Gastroesophageal sphincter (tissue), 4 donors: ENCODE data around the gene ISYNA1. TPM values are rescaled to one million over a fixed set of nuclear protein-coding genes. Genes with fewer than 3 reads are reported as not detected.

ENCODE experiments used
- ATAC-seq: fragments of 150-250 bp; one replicate; pipeline ENCODE4 v1.9.1; 2016; ENCODE audit warnings: mild to moderate bottlenecking, moderate library complexity
- H3K27ac ChIP-seq, 4 donors: fragments of 200-600 bp; sonication (generic) in 3 of 4; 1 replicate in 3 of 4; 2 replicates in 1 of 4; pipeline ENCODE4 v1.5.1; 2016 to 2019
- H3K27me3 ChIP-seq: fragments of 200-600 bp; sonication (generic); one replicate; pipeline ENCODE4 v1.5.1; 2019
- H3K36me3 ChIP-seq, 2 donors: fragments of 200-600 bp; sonication (generic); one replicate each; pipeline ENCODE4 v1.5.1; 2019; ENCODE audit warnings: control low read depth in 1 of 2
- H3K4me1 ChIP-seq, 3 donors: fragments of 200-600 bp; sonication (generic); 1 replicate in 2 of 3; 2 replicates in 1 of 3; pipeline ENCODE4 v1.5.1; 2016 to 2019; ENCODE audit warnings: control low read depth in 2 of 3
- H3K4me3 ChIP-seq, 2 donors: fragments of 200-600 bp; sonication (generic); one replicate each; pipeline ENCODE4 v1.5.1; 2019; ENCODE audit warnings: mild to moderate bottlenecking in 1 of 2, moderate library complexity in 1 of 2
- H3K9me3 ChIP-seq, 3 donors: fragments of 200-600 bp; sonication (generic); one replicate each; pipeline ENCODE4 v1.5.1; 2017 to 2019; ENCODE audit warnings: control low read depth in 2 of 3
- EP300 ChIP-seq: sonication (generic); formaldehyde crosslinking; IDR thresholded peaks from one replicate; pipeline ENCODE4 v1.6.1; 2017; ENCODE audit warnings: antibody characterized with exemption, mild to moderate bottlenecking
- POLR2A ChIP-seq, 2 donors: fragments of 450-650 bp; IDR thresholded peaks; one replicate each; pipeline ENCODE4 v1.6.1; 2017; ENCODE audit warnings: antibody characterized with exemption in 2 of 2, mild to moderate bottlenecking in 2 of 2, moderate library complexity in 1 of 2
- POLR2AphosphoS5 ChIP-seq: sonication (generic); formaldehyde crosslinking; IDR thresholded peaks from one replicate; pipeline ENCODE4 v1.6.1; 2017; ENCODE audit warnings: antibody characterized with exemption
- WGBS, 2 donors: methylation state at CpG; one replicate each; pipeline ENCODE4 v1.1.5; 2018; ENCODE audit warnings: low coverage in 1 of 2; 5-methylcytosine and 5-hydroxymethylcytosine counted together
- total RNA-seq, 4 donors: library from RNA; depleted of rRNA; stranded (reverse); fragments of >200 nt; gene quantifications; one replicate each; pipeline ENCODE4 v1.1.0, GENCODE V29; 2016
- TF ChIP-seq, protein P1 (sequence below), 4 experiments: fragments of 200-600 bp in 2 of 4; fragments of 450-650 bp in 2 of 4; sonication (generic) in 1 of 4; IDR thresholded peaks; one replicate each; pipeline ENCODE4 v1.5.1; 2017 to 2019; ENCODE audit warnings: antibody characterized with exemption in 4 of 4, mild to moderate bottlenecking in 2 of 4, moderate library complexity in 2 of 4

The ISYNA1 gene
- total RNA-seq, 4 donors from 2014 or later, result 15.2 to 31.6 (median 19.8) TPM

DNA sequence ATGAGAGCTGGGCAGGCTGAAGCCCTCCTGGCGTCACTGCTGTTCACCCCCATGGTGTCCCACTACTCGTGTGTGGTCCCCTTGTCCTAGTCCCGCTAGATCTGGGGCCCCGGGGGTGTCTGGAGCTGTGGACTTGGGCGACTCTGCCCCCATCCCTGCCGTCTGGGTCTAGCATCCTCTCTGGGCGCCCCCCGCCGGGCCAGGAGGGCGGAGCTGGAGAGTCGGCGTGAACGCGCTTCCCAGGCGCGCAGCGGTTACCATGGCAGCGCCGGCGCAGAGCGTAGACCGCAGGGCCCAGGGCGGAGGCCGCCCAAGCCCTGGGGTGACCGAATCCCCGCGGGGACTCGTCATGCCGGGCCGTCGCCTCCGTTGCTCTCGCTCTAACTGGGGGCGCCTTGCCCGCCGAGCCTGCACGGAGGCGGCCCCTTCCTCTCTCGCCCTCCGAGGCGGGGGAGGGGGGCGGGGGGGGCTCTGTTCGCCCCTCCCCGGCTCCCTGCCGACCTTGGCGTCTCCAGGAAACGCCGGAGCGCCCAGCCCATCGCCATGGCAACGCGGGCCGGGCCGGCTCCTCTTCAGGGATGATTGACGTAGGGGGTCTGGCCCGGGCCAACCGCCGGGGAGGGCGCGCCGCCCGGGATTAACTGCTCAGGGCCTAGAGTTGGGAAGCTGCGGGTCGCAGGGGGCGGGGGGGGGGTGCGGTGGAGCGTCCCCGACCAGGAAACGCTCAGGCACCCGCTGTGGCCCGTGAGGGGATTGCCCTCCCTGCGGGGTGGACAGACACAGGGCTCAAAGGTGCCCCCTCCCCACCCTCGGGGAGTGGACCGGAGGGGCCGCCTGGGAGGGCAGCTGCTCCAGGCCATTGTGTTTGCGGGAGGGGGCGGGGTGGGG lies 8.9 kb downstream of the ISYNA1 start:
- Histone ChIP-seq H3K4me1 (peaks cover 0 to 98% (median 47%) of the 10 kb centered on the region in 3 donors), H3K36me3 (peaks cover 0 to 13% of the 10 kb centered on the region in 2 donors), H3K27ac (peak overlapping the region; percentile 0 to 85 (median 82)), H3K4me3 (peak overlapping the region; percentile 28 to 60), H3K27me3 (no peaks in the 10 kb centered on the region), H3K9me3 (no peaks in the 10 kb centered on the region)
- no CpG with 5 or more reads among the region's 77 CpGs for WGBS, 2 donors
- ATAC-seq, result peak; percentile 72
- TF ChIP-seq, protein P1, sequence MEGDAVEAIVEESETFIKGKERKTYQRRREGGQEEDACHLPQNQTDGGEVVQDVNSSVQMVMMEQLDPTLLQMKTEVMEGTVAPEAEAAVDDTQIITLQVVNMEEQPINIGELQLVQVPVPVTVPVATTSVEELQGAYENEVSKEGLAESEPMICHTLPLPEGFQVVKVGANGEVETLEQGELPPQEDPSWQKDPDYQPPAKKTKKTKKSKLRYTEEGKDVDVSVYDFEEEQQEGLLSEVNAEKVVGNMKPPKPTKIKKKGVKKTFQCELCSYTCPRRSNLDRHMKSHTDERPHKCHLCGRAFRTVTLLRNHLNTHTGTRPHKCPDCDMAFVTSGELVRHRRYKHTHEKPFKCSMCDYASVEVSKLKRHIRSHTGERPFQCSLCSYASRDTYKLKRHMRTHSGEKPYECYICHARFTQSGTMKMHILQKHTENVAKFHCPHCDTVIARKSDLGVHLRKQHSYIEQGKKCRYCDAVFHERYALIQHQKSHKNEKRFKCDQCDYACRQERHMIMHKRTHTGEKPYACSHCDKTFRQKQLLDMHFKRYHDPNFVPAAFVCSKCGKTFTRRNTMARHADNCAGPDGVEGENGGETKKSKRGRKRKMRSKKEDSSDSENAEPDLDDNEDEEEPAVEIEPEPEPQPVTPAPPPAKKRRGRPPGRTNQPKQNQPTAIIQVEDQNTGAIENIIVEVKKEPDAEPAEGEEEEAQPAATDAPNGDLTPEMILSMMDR (IDR thresholded peaks at IDR 0.05), result peak in 1 of 4 experiments; percentile 8
- TF ChIP-seq EP300, result no peak

DNA sequence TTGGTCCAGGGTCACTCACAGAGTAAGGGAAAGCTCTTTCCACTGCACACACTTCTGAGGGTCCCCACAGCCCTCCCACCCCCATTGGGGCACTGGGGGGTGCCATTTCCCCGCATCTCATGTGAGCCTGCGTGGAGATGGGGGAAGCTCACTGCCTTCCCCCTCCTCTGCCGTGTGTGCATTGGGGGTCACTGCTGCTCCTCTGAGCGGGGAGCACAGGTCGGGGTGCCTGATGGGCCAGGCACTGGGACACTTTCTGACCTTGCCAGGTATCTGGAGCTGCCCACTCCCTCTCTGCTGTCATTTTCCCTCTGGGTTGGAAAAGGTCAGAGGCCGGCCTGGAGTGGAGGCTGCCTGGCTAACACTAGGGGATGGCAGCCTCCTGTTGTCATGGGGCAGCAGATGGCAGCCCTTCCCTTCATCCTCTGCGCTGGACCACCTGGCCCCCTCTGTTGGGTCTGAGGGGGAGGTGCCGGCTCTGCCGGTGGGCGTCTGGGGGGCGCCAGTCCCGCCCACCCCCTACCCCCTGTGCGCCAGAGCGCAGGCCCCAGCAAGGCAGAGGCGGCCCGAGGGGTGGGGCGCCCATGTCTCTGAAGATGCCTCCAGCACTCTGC lies 9.7 kb downstream of the ISYNA1 start:
- no CpG with 5 or more reads among the region's 17 CpGs for WGBS, 2 donors
- ATAC-seq, result no peak
- peaks cover 0 to 98% (median 50%) of the 10 kb centered on the region in 3 donors for H3K4me1 ChIP-seq
- peak overlapping the region in 1 of 2 donors; percentile 60 for H3K4me3 ChIP-seq
- H3K27ac ChIP-seq, result peak overlapping the region in 3 of 4 donors; percentile 79 to 85 (median 84)
- TF ChIP-seq POLR2AphosphoS5, result no peak
- TF ChIP-seq POLR2A (IDR thresholded peaks at IDR 0.05), result no peak
- TF ChIP-seq, protein P1 (IDR thresholded peaks at IDR 0.05), result no peak
- no peak for TF ChIP-seq EP300
- no peaks in the 10 kb centered on the region for H3K9me3 ChIP-seq
- no peaks in the 10 kb centered on the region for H3K27me3 ChIP-seq
- H3K36me3 ChIP-seq, result peaks cover 0 to 13% of the 10 kb centered on the region in 2 donors

DNA sequence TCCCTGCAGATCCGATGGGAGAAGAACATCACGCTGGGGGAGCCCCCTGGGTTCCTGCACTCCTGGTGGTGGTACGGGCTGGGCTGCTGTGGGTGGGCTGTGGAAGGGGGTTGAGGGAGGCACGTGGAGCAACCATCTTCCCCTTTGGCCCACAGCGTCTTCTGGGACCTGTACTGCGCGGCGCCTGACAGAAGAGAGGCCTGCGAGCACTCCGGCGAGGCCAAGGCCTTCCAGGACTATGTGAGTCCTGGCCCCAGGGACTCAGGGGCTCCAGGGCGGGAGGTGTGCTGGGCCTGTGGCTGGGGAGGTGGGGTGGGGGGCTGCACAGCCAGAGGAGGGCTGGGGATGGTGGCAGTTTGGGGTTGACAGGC lies 10.2 kb downstream of the ISYNA1 start:
- Histone ChIP-seq H3K9me3 (no peaks in the 10 kb centered on the region), H3K4me1 (peaks cover 0 to 98% (median 47%) of the 10 kb centered on the region in 3 donors), H3K27ac (peak overlapping the region in 3 of 4 donors; percentile 84 to 86 (median 85)), H3K4me3 (no peak overlapping the region), H3K27me3 (no peaks in the 10 kb centered on the region), H3K36me3 (peaks cover 0 to 13% of the 10 kb centered on the region in 2 donors)
- WGBS, 2 donors, result no CpG with 5 or more reads among the region's 12 CpGs
- no peak for ATAC-seq
- no peak for TF ChIP-seq POLR2A (IDR thresholded peaks at IDR 0.05)
- TF ChIP-seq, protein P1 (IDR thresholded peaks at IDR 0.05), result no peak
- TF ChIP-seq EP300, result no peak
- TF ChIP-seq POLR2AphosphoS5, result no peak

DNA sequence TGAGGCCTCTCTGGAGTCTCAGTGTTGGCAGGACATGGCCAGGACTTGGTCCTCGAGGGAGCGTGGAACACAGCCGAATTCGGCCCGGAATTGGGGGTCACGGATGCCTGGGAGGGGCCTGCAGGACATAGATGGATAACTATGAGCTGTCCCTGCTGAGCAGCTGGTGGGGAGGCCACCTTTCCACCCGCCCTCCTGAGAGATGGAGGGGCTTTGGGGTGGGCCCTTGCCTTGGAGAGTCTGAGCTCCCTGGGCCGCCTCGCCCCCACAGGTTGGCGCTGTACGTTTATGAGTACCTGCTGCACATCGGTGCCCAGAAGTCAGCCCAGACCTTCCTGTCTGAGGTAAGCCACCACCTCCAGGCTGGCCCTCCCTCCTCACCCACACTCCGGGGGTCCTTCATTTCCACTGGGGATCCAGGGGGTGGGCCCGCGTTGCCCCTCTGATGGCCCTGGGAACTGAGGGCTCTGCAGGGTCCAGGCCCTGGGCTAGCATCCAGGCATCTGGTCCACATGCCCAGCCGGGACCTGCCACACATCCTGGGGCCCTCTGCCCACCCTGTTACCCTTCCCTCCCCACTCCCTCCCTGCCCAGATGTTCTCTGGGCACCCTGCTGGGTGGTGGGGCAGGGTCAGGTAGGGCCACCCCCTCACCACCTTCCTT lies 10.7 kb downstream of the ISYNA1 start:
- ATAC-seq, result no peak
- peaks cover 0 to 98% (median 51%) of the 10 kb centered on the region in 3 donors for H3K4me1 ChIP-seq

More for the DNA sequence above, 10.7 kb downstream of the ISYNA1 start:
- H3K4me3 ChIP-seq, result no peak overlapping the region
- no peaks in the 10 kb centered on the region for H3K27me3 ChIP-seq
- no peak for TF ChIP-seq POLR2A (IDR thresholded peaks at IDR 0.05)
- TF ChIP-seq, protein P1 (IDR thresholded peaks at IDR 0.05), result no peak
- TF ChIP-seq EP300, result no peak
- no peak for TF ChIP-seq POLR2AphosphoS5
- H3K36me3 ChIP-seq, result peaks cover 0 to 13% of the 10 kb centered on the region in 2 donors
- WGBS, 2 donors, result no CpG with 5 or more reads among the region's 16 CpGs
- no peaks in the 10 kb centered on the region for H3K9me3 ChIP-seq
- H3K27ac ChIP-seq, result peak overlapping the region in 3 of 4 donors; percentile 84 to 86 (median 85)
